ENCODE data around the gene SPINK8. TPM values are rescaled to one million over a fixed set of nuclear protein-coding genes. Genes with fewer than 3 reads are reported as not detected.

The SPINK8 gene
- total and polyA plus RNA-seq, 4 donors = not detected

GRCh38 chr3:48345946-48346572 lies 12.6 kb upstream of the SPINK8 start:
- Histone ChIP-seq H3K4me1 (ENCODE audit: control insufficient read depth in 4 of 4, insufficient read depth in 4 of 4, low read length in 3 of 4) (no peaks in the 10 kb centered on the region), H3K27me3 (ENCODE audit: control insufficient read depth in 4 of 4, insufficient read depth in 4 of 4, low read length in 3 of 4) (no peaks in the 10 kb centered on the region), H3K36me3 (ENCODE audit: control insufficient read depth in 4 of 4, insufficient read depth in 3 of 4, low read depth in 1 of 4, low read length in 3 of 4) (no peaks in the 10 kb centered on the region), H3K9ac (ENCODE audit: low read depth in 1 of 2, low read length in 2 of 2) (no peak overlapping the region), H3K4me3 (ENCODE audit: low read depth in 1 of 3, low read length in 3 of 3) (no peak overlapping the region), H3K9me3 (ENCODE audit: control insufficient read depth in 4 of 4, low read length in 3 of 4) (no peaks in the 10 kb centered on the region), H3K27ac (ENCODE audit: low read depth in 1 of 2, low read length in 2 of 2) (no peak overlapping the region)
- 80% methylated on average over 2 of the region's 2 CpGs for WGBS
- DNase-seq (ENCODE audit: low spot score) = no peak
- TF ChIP-seq JUND (IDR thresholded peaks at IDR 0.05) = no peak
- no peak for TF ChIP-seq REST (IDR thresholded peaks at IDR 0.05)
- TF ChIP-seq FOXA2 (IDR thresholded peaks at IDR 0.05) = no peak
- TF ChIP-seq TAF1 (conservative IDR thresholded peaks at IDR 0.05) = no peak
- TF ChIP-seq SP1 (IDR thresholded peaks at IDR 0.05) = no peak
- TF ChIP-seq YY1 (IDR thresholded peaks at IDR 0.05) = no peak
- no peak for TF ChIP-seq FOXA1 (IDR thresholded peaks at IDR 0.05)
- no peak for TF ChIP-seq CTCF (IDR thresholded peaks at IDR 0.05; ENCODE audit: low read depth, low read length, missing input control)
- no peak for TF ChIP-seq ZBTB33 (IDR thresholded peaks at IDR 0.05)
- TF ChIP-seq GABPA (IDR thresholded peaks at IDR 0.05 in 1 of 2, conservative IDR thresholded peaks at IDR 0.05 in 1 of 2) = no peak
- TF ChIP-seq MAX (IDR thresholded peaks at IDR 0.05) = no peak
- TF ChIP-seq NR2F2 (IDR thresholded peaks at IDR 0.05) = no peak
- TF ChIP-seq RAD21 (IDR thresholded peaks at IDR 0.05) = no peak
- no peak for TF ChIP-seq HNF4A (conservative IDR thresholded peaks at IDR 0.05)

- H3K27ac ChIP-seq (ENCODE audit: low read depth in 1 of 2, low read length in 2 of 2) = no peak overlapping the region
- H3K9ac ChIP-seq (ENCODE audit: low read depth in 1 of 2, low read length in 2 of 2) = no peak overlapping the region
- no peak for DNase-seq (ENCODE audit: low spot score)
- no peaks in the 10 kb centered on the region for H3K9me3 ChIP-seq (ENCODE audit: control insufficient read depth in 4 of 4, low read length in 3 of 4)
- 33% methylated on average over 1 of the region's 1 CpG for WGBS
- H3K4me3 ChIP-seq (ENCODE audit: low read depth in 1 of 3, low read length in 3 of 3) = no peak overlapping the region
- H3K4me1 ChIP-seq (ENCODE audit: control insufficient read depth in 4 of 4, insufficient read depth in 4 of 4, low read length in 3 of 4) = no peaks in the 10 kb centered on the region
- H3K36me3 ChIP-seq (ENCODE audit: control insufficient read depth in 4 of 4, insufficient read depth in 3 of 4, low read depth in 1 of 4, low read length in 3 of 4) = no peaks in the 10 kb centered on the region
- no peak for TF ChIP-seq CTCF (IDR thresholded peaks at IDR 0.05; ENCODE audit: low read depth, low read length, missing input control)
- no peak for TF ChIP-seq FOXA2 (IDR thresholded peaks at IDR 0.05)
- no peak for TF ChIP-seq TAF1 (conservative IDR thresholded peaks at IDR 0.05)
- no peak for TF ChIP-seq NR2F2 (IDR thresholded peaks at IDR 0.05)
- TF ChIP-seq EGR1 (IDR thresholded peaks at IDR 0.05; ENCODE audit: low read depth in 2 of 2) = no peak
- no peaks in the 10 kb centered on the region for H3K27me3 ChIP-seq (ENCODE audit: control insufficient read depth in 4 of 4, insufficient read depth in 4 of 4, low read length in 3 of 4)
These were observed 11.5 kb upstream of the SPINK8 start for GRCh38 chr3:48344867-48345507.

All from liver (tissue), 9 donors.